Uterus (tissue), 4 donors: ENCODE results near the gene IFT22. TPM values are rescaled to one million over a fixed set of nuclear protein-coding genes. Genes with fewer than 3 reads are reported as not detected.

ENCODE experiments used
- DNase-seq, 2 donors: peaks; one replicate each; pipeline ENCODE4 v3.0.0-alpha.2; 2019 to 2020
- H3K27ac ChIP-seq, 2 donors: fragments of 200-600 bp; sonication (generic); 1 replicate in 1 of 2; 2 replicates in 1 of 2; pipeline ENCODE4 v1.5.1; 2016 to 2018
- H3K27me3 ChIP-seq, 2 donors: fragments of 200-600 bp; sonication (generic); one replicate each; pipeline ENCODE4 v1.5.1; 2018 to 2019; ENCODE audit warnings: control low read depth in 1 of 2
- H3K36me3 ChIP-seq, 2 donors: fragments of 200-600 bp; sonication (generic); one replicate each; pipeline ENCODE4 v1.5.1; 2019; ENCODE audit warnings: control low read depth in 1 of 2
- H3K4me1 ChIP-seq, 2 donors: fragments of 200-600 bp; sonication (generic); one replicate each; pipeline ENCODE4 v1.5.1; 2018 to 2019; ENCODE audit warnings: control low read depth in 1 of 2
- H3K4me3 ChIP-seq, 2 donors: fragments of 200-600 bp; sonication (generic); 1 replicate in 1 of 2; 2 replicates in 1 of 2; pipeline ENCODE4 v1.5.1; 2018 to 2019; ENCODE audit warnings: mild to moderate bottlenecking in 1 of 2
- H3K9me3 ChIP-seq, 2 donors: fragments of 200-600 bp; sonication (generic); one replicate each; pipeline ENCODE4 v1.5.1; 2019; ENCODE audit warnings: control low read depth in 1 of 2
- CTCF ChIP-seq, 4 experiments: fragments of 200-600 bp in 2 of 4; fragments of 450-650 bp in 2 of 4; sonication (generic) in 2 of 4; IDR thresholded peaks; one replicate each; pipeline ENCODE4 v1.5.1; 2016 to 2019; ENCODE audit warnings: antibody characterized with exemption in 4 of 4, mild to moderate bottlenecking in 2 of 4, moderate library complexity in 1 of 4
- POLR2A ChIP-seq, 2 donors: fragments of 450-650 bp; IDR thresholded peaks; one replicate each; pipeline ENCODE4 v1.6.1; 2016; ENCODE audit warnings: antibody characterized with exemption in 2 of 2, mild to moderate bottlenecking in 1 of 2, moderate library complexity in 1 of 2
- intact Hi-C: fragments of 100-400 bp; cut with DNase I; formaldehyde crosslinking; loops from one replicate; pipeline ENCODE4 v1.15.1; 2023; ENCODE audit warnings: low total_unique reads
- total RNA-seq, 4 donors: library from RNA; depleted of rRNA in 3 of 4; stranded (reverse); fragments of >200 nt in 3 of 4; gene quantifications; one replicate each; pipeline versions ENCODE4 v1.1.0 to v1.2.4, GENCODE V29; 2014 to 2023
- donor health status: DM: yes; HTN: yes; CAD: no.

IFT22 gene
- total RNA-seq, 4 donors from 2014 or later = 7.1 to 43.5 (median 27.6) TPM

DNA sequence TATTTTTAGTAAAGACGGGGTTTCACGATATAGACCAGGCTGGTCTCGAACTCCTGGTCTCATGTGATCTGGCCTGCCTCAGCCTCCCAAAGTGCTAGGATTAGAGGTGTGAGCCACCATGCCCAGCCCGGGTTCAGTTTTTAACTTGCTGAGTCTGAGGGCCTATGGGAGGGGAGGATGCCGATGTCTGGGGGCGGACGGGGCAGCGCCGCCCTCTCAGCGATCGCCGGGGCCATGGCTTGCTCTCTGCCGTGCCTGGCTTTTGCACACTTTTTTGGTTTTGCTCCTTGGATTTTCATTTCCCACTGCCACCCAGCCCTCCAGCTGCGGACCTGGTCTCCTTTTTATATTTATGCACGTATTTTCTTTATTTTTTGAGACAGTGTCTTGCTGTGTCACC lies 25.9 kb upstream of the IFT22 start:
- no peaks in the 10 kb centered on the region for H3K4me1 ChIP-seq
- no peak for TF ChIP-seq POLR2A (IDR thresholded peaks at IDR 0.05)
- TF ChIP-seq CTCF (IDR thresholded peaks at IDR 0.05) = no peak
- H3K4me3 ChIP-seq = no peak overlapping the region
- H3K9me3 ChIP-seq = no peaks in the 10 kb centered on the region
- H3K36me3 ChIP-seq = no peaks in the 10 kb centered on the region
- H3K27me3 ChIP-seq = no peaks in the 10 kb centered on the region
- no peak overlapping the region for H3K27ac ChIP-seq
- intact Hi-C loops = no loop called here
- DNase-seq = no peak

DNA sequence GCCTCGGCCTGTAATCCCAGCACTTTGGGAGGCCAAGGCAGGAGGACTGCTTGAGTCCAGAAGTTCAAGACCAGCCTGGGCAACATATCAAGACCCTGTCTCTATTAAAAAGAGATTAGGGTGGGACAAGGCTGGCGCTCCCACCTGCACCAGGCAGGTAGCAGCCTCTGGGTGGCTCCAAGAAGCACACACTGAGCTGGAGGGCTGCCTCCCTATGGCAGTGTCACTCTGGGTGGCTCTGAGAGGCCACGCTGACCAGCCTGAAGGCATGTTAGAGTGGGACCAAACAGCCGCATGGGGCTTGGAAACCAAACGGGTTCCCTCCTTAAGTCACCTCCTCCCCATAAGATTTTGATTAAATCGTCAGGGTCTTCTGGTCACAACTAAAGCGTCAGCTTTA lies 21.3 kb upstream of the IFT22 start:
- Histone ChIP-seq H3K36me3 (no peaks in the 10 kb centered on the region), H3K4me3 (no peak overlapping the region), H3K27me3 (no peaks in the 10 kb centered on the region), H3K9me3 (no peaks in the 10 kb centered on the region), H3K27ac (no peak overlapping the region), H3K4me1 (no peaks in the 10 kb centered on the region)
- intact Hi-C loops = no loop called here
- TF ChIP-seq POLR2A (IDR thresholded peaks at IDR 0.05) (no peak), CTCF (IDR thresholded peaks at IDR 0.05) (no peak)
- DNase-seq = no peak

DNA sequence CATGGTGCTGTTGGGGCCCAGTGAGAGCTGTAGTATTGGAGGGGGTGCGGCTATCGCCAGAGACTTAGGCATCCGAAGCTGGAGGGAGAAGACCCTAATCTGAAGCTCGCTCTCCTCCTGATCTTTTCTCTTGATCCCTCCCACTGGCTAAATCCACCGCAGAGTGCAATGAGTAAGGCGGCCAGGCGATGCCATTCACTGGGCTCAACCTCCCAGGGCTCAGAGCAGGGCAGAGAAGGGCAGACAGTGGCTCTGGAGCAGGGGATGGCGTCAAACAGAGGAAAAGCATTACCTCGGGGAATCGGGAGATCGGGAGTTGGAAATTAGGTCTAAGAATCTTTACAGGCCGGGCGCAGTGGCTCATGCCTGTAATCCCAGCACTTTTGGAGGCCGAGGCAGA lies 18.8 kb upstream of the IFT22 start:
- Histone ChIP-seq H3K27ac (no peak overlapping the region), H3K4me1 (no peaks in the 10 kb centered on the region), H3K36me3 (no peaks in the 10 kb centered on the region), H3K9me3 (no peaks in the 10 kb centered on the region), H3K27me3 (no peaks in the 10 kb centered on the region), H3K4me3 (no peak overlapping the region)
- no peak for DNase-seq
- intact Hi-C loops = no loop called here
- TF ChIP-seq CTCF (IDR thresholded peaks at IDR 0.05) = no peak
- no peak for TF ChIP-seq POLR2A (IDR thresholded peaks at IDR 0.05)

GRCh38 chr7:101333912-101334311 lies 12.3 kb upstream of the IFT22 start:
- no peak for TF ChIP-seq POLR2A (IDR thresholded peaks at IDR 0.05)
- no peak for TF ChIP-seq CTCF (IDR thresholded peaks at IDR 0.05)
- Histone ChIP-seq H3K27ac (no peak overlapping the region), H3K4me1 (no peaks in the 10 kb centered on the region), H3K36me3 (no peaks in the 10 kb centered on the region), H3K9me3 (no peaks in the 10 kb centered on the region), H3K27me3 (no peaks in the 10 kb centered on the region), H3K4me3 (no peak overlapping the region)
- intact Hi-C loops = no loop called here
- DNase-seq = no peak

DNA sequence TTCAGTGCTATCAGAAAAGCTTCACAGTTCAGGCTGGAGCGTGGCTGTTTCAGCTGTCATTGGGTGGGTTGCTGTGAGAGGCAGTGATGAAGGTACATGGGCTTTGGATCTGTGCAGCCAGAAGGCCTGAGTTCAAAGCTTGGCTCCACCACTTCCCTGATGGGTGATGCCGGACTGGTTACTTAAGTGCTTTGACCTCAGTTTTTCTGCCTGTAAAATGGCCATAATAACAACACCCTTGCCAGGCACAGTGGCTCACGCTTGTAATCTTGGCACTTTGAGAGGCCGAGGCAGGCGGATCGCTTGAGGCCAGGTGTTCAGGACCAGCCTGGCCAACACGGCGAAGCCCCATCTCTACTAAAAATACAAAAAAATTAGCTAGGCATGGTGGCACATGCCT lies 10.4 kb upstream of the IFT22 start:
- Histone ChIP-seq H3K4me1 (no peaks in the 10 kb centered on the region), H3K9me3 (no peaks in the 10 kb centered on the region), H3K27me3 (no peaks in the 10 kb centered on the region), H3K4me3 (no peak overlapping the region), H3K27ac (no peak overlapping the region), H3K36me3 (no peaks in the 10 kb centered on the region)
- DNase-seq = no peak
- intact Hi-C loops = no loop called here
- TF ChIP-seq POLR2A (IDR thresholded peaks at IDR 0.05) (no peak), CTCF (IDR thresholded peaks at IDR 0.05) (no peak)
